Muscle of leg (tissue), 11 donors: Measurements from ENCODE around the gene ADGRB3. TPM values are rescaled to one million over a fixed set of nuclear protein-coding genes. Genes with fewer than 3 reads are reported as not detected.
A peak's percentile ranks its signal among the peaks of the same experiment; 100 is the strongest.
"Not testable (repeated sequence)": the region's sequence is repeated elsewhere in the genome, so short reads cannot be mapped to it uniquely, and the experiment has no call there.

ENCODE experiments used
- DNase-seq: peaks from one replicate; pipeline ENCODE4 v3.0.0; 2013
- H3K27ac ChIP-seq: one replicate; pipeline ENCODE4 v1.5.1; 2013; ENCODE audit warnings: mild to moderate bottlenecking, low read length, control low read depth
- H3K27me3 ChIP-seq: one replicate; pipeline ENCODE4 v1.6.1; 2013; ENCODE audit warnings: low read length; ENCODE audit not compliant: control insufficient read depth, insufficient read depth
- H3K36me3 ChIP-seq: one replicate; pipeline ENCODE4 v1.6.1; 2013; ENCODE audit warnings: low read length; ENCODE audit not compliant: control insufficient read depth, insufficient read depth
- H3K4me1 ChIP-seq: one replicate; pipeline ENCODE4 v1.6.1; 2013; ENCODE audit warnings: low read length; ENCODE audit not compliant: control insufficient read depth, insufficient read depth
- H3K4me3 ChIP-seq: one replicate; pipeline ENCODE4 v1.5.1; 2013; ENCODE audit warnings: low read length, control low read depth
- H3K9me3 ChIP-seq: replicated peaks from 2 replicates; pipeline ENCODE4 v1.6.1; 2013; ENCODE audit warnings: low read depth, low read length; ENCODE audit not compliant: control insufficient read depth
- WGBS: methylation state at CpG from one replicate; pipeline ENCODE4 v1.1.5; 2013; ENCODE audit warnings: missing lambda C conversion rate; ENCODE audit not compliant: insufficient coverage; 5-methylcytosine and 5-hydroxymethylcytosine counted together
- polyA plus RNA-seq, 8 donors: library from polyadenylated mRNA; unstranded; fragments of 120-200 nt; gene quantifications; one replicate each; pipeline versions ENCODE4 v1.2.1 to v1.2.3, GENCODE V29; 2013; ENCODE audit warnings: inconsistent platforms in 1 of 8, low replicate concordance in 1 of 8; ENCODE audit not compliant: insufficient read length in 8 of 8, insufficient read depth in 1 of 8
- total RNA-seq: library from RNA; stranded (reverse); fragments of 120-200 nt; gene quantifications from one replicate; pipeline ENCODE4 v1.2.4, GENCODE V29; 2013

ADGRB3 gene
- total and polyA plus RNA-seq, 9 donors: 0.78 to 2.6 (median 1.3) TPM

DNA sequence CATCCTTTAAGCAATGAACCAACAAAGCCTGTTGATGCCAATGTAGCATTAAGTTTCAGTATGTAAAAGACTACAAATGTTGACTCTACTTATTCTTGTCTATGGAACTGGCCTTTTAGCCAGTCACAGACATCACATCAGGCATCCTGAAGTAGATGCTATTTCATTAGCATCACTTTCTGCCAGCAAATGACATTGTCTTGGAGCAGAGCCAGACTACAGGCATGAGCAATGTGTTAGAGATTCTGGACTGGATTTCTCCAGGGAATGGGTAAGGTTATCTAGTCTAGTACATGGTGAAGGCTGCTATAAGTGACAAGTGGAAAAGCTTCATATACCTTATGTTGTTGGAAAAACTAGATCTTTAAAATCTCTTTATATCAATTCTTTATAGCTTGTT lies 142.9 kb downstream of the ADGRB3 start:
- H3K4me3 ChIP-seq: no peak overlapping the region
- H3K27me3 ChIP-seq: no peaks in the 10 kb centered on the region
- H3K4me1 ChIP-seq: no peaks in the 10 kb centered on the region
- H3K9me3 ChIP-seq: no peaks in the 10 kb centered on the region
- H3K27ac ChIP-seq: no peak overlapping the region
- H3K36me3 ChIP-seq: no peaks in the 10 kb centered on the region
- DNase-seq: peak; percentile 41

DNA sequence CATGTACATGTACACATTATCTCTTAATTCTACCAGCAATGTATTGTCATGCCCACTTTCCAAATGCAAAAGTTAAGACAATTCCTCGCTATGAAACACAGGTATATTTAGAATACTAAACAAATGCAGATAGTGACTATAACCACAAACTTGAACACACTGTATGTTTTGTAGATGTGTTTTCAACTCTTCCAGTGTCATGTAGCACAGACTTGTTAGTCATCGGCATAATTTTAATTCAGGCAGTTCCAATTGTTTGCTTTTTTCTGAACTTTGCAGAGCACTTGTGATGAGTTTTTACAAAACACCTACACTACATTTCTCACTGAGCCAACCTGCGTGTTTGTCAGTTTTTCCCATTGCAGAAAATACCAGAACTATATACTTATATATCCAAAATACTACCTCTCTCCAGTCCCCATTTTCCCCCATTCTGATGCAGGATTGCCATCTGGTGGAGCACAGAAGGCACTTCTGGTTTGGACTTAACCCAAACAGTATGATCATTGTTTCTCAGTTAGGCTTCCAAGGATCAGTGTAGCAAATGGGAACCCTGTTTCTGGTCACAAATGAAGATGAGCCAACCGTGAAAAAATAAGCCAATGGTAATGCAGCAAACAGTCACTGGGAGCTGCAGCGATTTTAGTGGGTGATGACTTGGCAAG lies 143.4 kb downstream of the ADGRB3 start:
- Histone ChIP-seq H3K4me3 (no peak overlapping the region), H3K9me3 (no peaks in the 10 kb centered on the region), H3K36me3 (no peaks in the 10 kb centered on the region), H3K4me1 (no peaks in the 10 kb centered on the region), H3K27ac (no peak overlapping the region), H3K27me3 (no peaks in the 10 kb centered on the region)
- DNase-seq: peak; percentile 79
- 31% methylated on average over 2 of the region's 5 CpGs for WGBS

DNA sequence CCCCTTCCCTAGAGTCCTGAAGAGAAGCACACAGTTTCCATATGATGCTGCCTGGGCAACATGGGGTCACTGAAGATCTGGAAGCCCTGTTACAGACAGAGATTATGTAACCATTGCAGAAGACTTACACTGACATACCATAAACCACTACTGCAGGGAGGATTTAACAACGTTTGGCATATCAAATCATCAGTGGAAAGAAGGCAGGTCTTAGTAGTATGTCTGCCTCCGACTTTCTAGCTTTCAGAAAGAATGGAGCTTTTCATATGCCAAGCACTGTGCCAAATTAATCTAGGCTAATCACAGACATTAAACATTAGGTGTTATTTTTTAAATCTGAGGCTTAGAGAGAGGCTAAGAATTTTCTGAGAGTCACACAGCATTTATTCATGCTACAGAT lies 144.3 kb downstream of the ADGRB3 start:
- Histone ChIP-seq H3K36me3 (no peaks in the 10 kb centered on the region), H3K9me3 (no peaks in the 10 kb centered on the region), H3K27me3 (no peaks in the 10 kb centered on the region), H3K4me3 (no peak overlapping the region), H3K27ac (no peak overlapping the region), H3K4me1 (no peaks in the 10 kb centered on the region)
- no CpG with 5 or more reads among the region's 2 CpGs for WGBS
- no peak for DNase-seq

- not testable (repeated sequence) for H3K9me3 ChIP-seq, H3K27me3 ChIP-seq, H3K27ac ChIP-seq, H3K4me1 ChIP-seq, H3K36me3 ChIP-seq, H3K4me3 ChIP-seq, DNase-seq
- no CpG with 5 or more reads among the region's 6 CpGs for WGBS
These were observed 155.0 kb downstream of the ADGRB3 start for GRCh38 chr6:68790128-68790527.

- H3K27me3 ChIP-seq, H3K9me3 ChIP-seq, H3K27ac ChIP-seq, DNase-seq, H3K36me3 ChIP-seq, H3K4me3 ChIP-seq, H3K4me1 ChIP-seq: not testable (repeated sequence)
- WGBS: no CpG with 5 or more reads among the region's 5 CpGs
These were observed 179.9 kb downstream of the ADGRB3 start for GRCh38 chr6:68814976-68815375.

DNA sequence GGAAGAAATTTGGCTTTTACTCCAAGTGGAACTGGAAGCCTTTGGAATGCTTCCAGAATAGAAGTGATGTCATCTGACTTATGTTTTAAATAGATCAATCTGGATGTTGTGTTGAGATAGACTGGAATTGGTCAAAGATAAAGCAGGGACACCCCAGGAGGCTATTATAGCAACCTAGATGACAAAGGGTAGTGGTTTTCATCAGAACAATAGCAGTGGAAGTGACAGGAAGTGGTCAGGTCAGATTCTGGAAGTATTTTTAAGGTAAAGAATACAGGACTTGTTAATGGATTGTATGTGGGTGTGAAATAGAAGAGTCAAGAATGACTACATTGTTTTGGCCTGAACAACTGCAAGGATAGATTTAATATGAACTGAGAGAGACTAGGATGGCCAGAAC lies 191.4 kb downstream of the ADGRB3 start:
- Histone ChIP-seq H3K27ac (no peak overlapping the region), H3K27me3 (no peaks in the 10 kb centered on the region), H3K4me1 (no peaks in the 10 kb centered on the region), H3K4me3 (no peak overlapping the region), H3K36me3 (no peaks in the 10 kb centered on the region), H3K9me3 (no peaks in the 10 kb centered on the region)
- peak; percentile 4 for DNase-seq

- WGBS: 71% methylated on average over 2 of the region's 5 CpGs
- H3K4me3 ChIP-seq: no peak overlapping the region
- no peaks in the 10 kb centered on the region for H3K36me3 ChIP-seq
- no peaks in the 10 kb centered on the region for H3K9me3 ChIP-seq
- no peaks in the 10 kb centered on the region for H3K4me1 ChIP-seq
- no peaks in the 10 kb centered on the region for H3K27me3 ChIP-seq
- H3K27ac ChIP-seq: no peak overlapping the region
- DNase-seq: peak; percentile 9
These were observed 199.5 kb downstream of the ADGRB3 start for GRCh38 chr6:68834551-68834950.

GRCh38 chr6:68838571-68838970 lies 203.5 kb downstream of the ADGRB3 start:
- Histone ChIP-seq H3K27ac (no peak overlapping the region), H3K9me3 (no peaks in the 10 kb centered on the region), H3K27me3 (no peaks in the 10 kb centered on the region), H3K36me3 (no peaks in the 10 kb centered on the region), H3K4me1 (no peaks in the 10 kb centered on the region), H3K4me3 (no peak overlapping the region)
- no peak for DNase-seq

DNA sequence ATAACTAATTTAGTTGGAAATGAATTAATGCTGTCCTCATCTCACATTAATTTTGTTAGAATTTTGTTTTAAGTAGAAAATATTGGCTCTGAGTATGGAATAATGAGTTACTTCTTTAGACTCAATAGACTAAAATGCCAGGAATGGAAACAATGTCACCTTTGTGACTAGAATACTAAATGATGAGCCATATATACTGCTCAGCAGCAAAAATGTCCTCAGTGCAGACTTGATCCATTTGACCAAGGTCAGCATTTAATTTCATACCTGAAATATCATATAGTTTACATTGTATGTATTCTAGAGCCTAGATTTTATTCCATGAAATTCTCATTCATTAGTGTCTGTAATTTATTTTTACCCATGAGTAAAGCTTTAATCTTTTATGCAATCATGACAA lies 217.7 kb downstream of the ADGRB3 start:
- Histone ChIP-seq H3K4me3 (no peak overlapping the region), H3K9me3 (no peaks in the 10 kb centered on the region), H3K4me1 (no peaks in the 10 kb centered on the region), H3K36me3 (no peaks in the 10 kb centered on the region), H3K27ac (no peak overlapping the region), H3K27me3 (no peaks in the 10 kb centered on the region)
- no peak for DNase-seq

DNA sequence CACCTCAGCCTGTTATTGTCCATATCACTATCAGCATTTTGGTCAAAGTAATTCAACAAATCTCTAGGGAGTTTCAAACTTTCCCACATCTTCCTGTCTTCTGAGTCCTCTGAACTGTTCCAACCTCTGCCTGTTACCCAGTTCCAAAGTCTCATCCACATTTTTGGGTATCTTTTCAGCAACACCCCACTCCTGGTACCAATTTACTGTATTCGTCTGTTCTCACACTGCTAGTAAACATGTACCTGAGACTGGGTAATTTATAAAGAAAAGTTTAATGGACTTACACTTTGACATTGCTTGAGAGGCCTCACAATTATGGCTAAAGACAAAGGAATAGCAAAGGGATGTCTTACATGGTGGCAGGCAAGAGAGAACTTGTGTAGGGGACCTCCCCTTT lies 224.2 kb downstream of the ADGRB3 start:
- WGBS: no CpG with 5 or more reads among the region's 1 CpG

GRCh38 chr6:68868646-68869045 lies 233.6 kb downstream of the ADGRB3 start:
- Histone ChIP-seq H3K27me3 (no peaks in the 10 kb centered on the region), H3K27ac (no peak overlapping the region), H3K36me3 (no peaks in the 10 kb centered on the region), H3K4me3 (no peak overlapping the region), H3K9me3 (peaks cover 9% of the 10 kb centered on the region), H3K4me1 (no peaks in the 10 kb centered on the region)
- DNase-seq: no peak

More for the DNA sequence above, 224.2 kb downstream of the ADGRB3 start:
- Histone ChIP-seq H3K27me3 (no peaks in the 10 kb centered on the region), H3K4me1 (no peaks in the 10 kb centered on the region), H3K27ac (no peak overlapping the region), H3K4me3 (no peak overlapping the region), H3K36me3 (no peaks in the 10 kb centered on the region), H3K9me3 (peaks cover 11% of the 10 kb centered on the region)
- no peak for DNase-seq
